HepG2 (cell line): ENCODE measurements around the gene ZNF74. TPM values are rescaled to one million over a fixed set of nuclear protein-coding genes. Genes with fewer than 3 reads are reported as not detected.

ENCODE experiments used
- ATAC-seq: fragments of 200-7000 bp; cut with Tn5 transposase; 3 replicates; pipeline ENCODE4 v1.9.1; 2020; ENCODE audit warnings: mild to moderate bottlenecking, moderate library complexity
- BruUV-seq: library from RNA; stranded (reverse); fragments of 400-500 nt; replicated peaks from 2 replicates; lab custom pipeline; 2021; lab: Mats Ljungman, UMichigan
- CTCF ChIA-PET: fragments of 300-600 bp; formaldehyde crosslinking; extraction: SDS; loops from one replicate; lab custom pipeline; 2021; ENCODE audit warnings: low total read pairs, inconsistent platforms, low intra/inter-chr PET ratio; lab: Yijun Ruan, JAX
- POLR2A ChIA-PET: fragments of 350-600 bp; sonication (Branson Sonifier 250); formaldehyde crosslinking; loops from one replicate; lab custom pipeline; 2020; ENCODE audit warnings: antibody characterized with exemption, inconsistent platforms; lab: Yijun Ruan, JAX
- DNase-seq: peaks from one replicate; pipeline ENCODE4 v3.0.0-alpha.2; 2015; ENCODE audit warnings: low spot score
- FAIRE-seq: peaks from 3 replicates; lab custom pipeline; 2011; peaks lifted over from hg19 to GRCh38; lab: Jason Lieb, UNC
- H2AFZ ChIP-seq: one replicate; pipeline ENCODE4 v1.6.1; 2011; ENCODE audit warnings: low read length, inconsistent platforms
- H3K27ac ChIP-seq: fragments of 300-600 bp; 3 replicates; pipeline ENCODE4 v1.8.0; 2011; ENCODE audit warnings: mixed run types, mild to moderate bottlenecking, mixed read lengths, low read length, inconsistent platforms; ENCODE audit not compliant: insufficient read depth; ENCODE audit errors: extremely low read length
- H3K27me3 ChIP-seq, 2 experiments: fragments of 200-600 bp in 1 of 2; 2 replicates in 1 of 2; 3 replicates in 1 of 2; pipeline versions ENCODE4 v1.6.0 to v1.8.0; 2011; ENCODE audit warnings: low read length in 2 of 2, mild to moderate bottlenecking in 2 of 2, moderate library complexity in 2 of 2, inconsistent platforms in 1 of 2; ENCODE audit not compliant: insufficient read depth in 2 of 2, control insufficient read depth in 1 of 2
- H3K36me3 ChIP-seq, 2 experiments: fragments of 200-600 bp in 1 of 2; replicated peaks in 1 of 2; 2 replicates in 1 of 2; 3 replicates in 1 of 2; pipeline versions ENCODE4 v1.5.1 to v1.8.0; 2011; ENCODE audit warnings: low read length in 2 of 2, inconsistent platforms in 1 of 2; ENCODE audit not compliant: insufficient read depth in 2 of 2, control insufficient read depth in 1 of 2
- H3K4me1 ChIP-seq: 2 replicates; pipeline ENCODE4 v1.5.1; 2012; ENCODE audit warnings: low read length, inconsistent platforms; ENCODE audit not compliant: insufficient read depth
- H3K4me2 ChIP-seq: 2 replicates; pipeline ENCODE4 v1.6.0; 2011; ENCODE audit warnings: low read depth, low read length, inconsistent platforms
- H3K4me3 ChIP-seq, 3 experiments: fragments of 200-600 bp in 1 of 3; sonication (generic), shearing (Covaris generic) in 1 of 3; replicated peaks in 1 of 3; 2 replicates each; pipeline ENCODE4 v1.5.1; 2011 to 2016; ENCODE audit warnings: low read length in 3 of 3, inconsistent platforms in 2 of 3, low read depth in 2 of 3, mild to moderate bottlenecking in 2 of 3, control low read depth in 1 of 3, mixed read lengths in 1 of 3; ENCODE audit not compliant: insufficient read depth in 1 of 3
- H3K79me2 ChIP-seq: one replicate; pipeline ENCODE4 v1.6.1; 2011; ENCODE audit warnings: low read length, inconsistent platforms; ENCODE audit not compliant: insufficient read depth
- H3K9ac ChIP-seq: 2 replicates; pipeline ENCODE4 v1.6.0; 2011; ENCODE audit warnings: mild to moderate bottlenecking, low read depth, low read length, inconsistent platforms; ENCODE audit not compliant: insufficient read depth
- H3K9me3 ChIP-seq: 2 replicates; pipeline ENCODE4 v1.5.1; 2012; ENCODE audit warnings: mild to moderate bottlenecking, low read length
- H4K20me1 ChIP-seq: 2 replicates; pipeline ENCODE4 v1.6.0; 2011; ENCODE audit warnings: inconsistent platforms, mild to moderate bottlenecking, low read length, moderate library complexity; ENCODE audit not compliant: insufficient read depth
- ARID2 ChIP-seq: sonication (generic); formaldehyde crosslinking; IDR thresholded peaks from 2 replicates; pipeline ENCODE4 v1.8.1; 2022; ENCODE audit warnings: mild to moderate bottlenecking, missing genetic modification reagents, borderline replicate concordance
- HNRNPLL ChIP-seq: fragments of 200-400 bp; formaldehyde crosslinking; IDR thresholded peaks from 2 replicates; pipeline ENCODE4 v1.6.1; 2017; ENCODE audit warnings: mild to moderate bottlenecking, low read depth, low read length; ENCODE audit not compliant: poor library complexity, severe bottlenecking
- MED8 ChIP-seq: sonication (generic); formaldehyde crosslinking; IDR thresholded peaks from 2 replicates; pipeline ENCODE4 v1.8.1; 2023; ENCODE audit warnings: mild to moderate bottlenecking, missing genetic modification reagents; ENCODE audit not compliant: insufficient replicate concordance
- RORA ChIP-seq: sonication (generic); formaldehyde crosslinking; IDR thresholded peaks from 2 replicates; pipeline ENCODE4 v1.5.0; 2020; ENCODE audit warnings: mild to moderate bottlenecking, missing genetic modification reagents, moderate library complexity
- SP5 ChIP-seq: IDR thresholded peaks from 2 replicates; pipeline ENCODE4 v1.6.1; 2016; ENCODE audit warnings: low read depth, borderline replicate concordance
- ZNF124 ChIP-seq: sonication (generic); formaldehyde crosslinking; IDR thresholded peaks from 2 replicates; pipeline ENCODE4 v1.4.0; 2020; ENCODE audit warnings: missing genetic modification reagents
- ZNF264 ChIP-seq: sonication (generic); formaldehyde crosslinking; IDR thresholded peaks from 2 replicates; pipeline ENCODE4 v1.4.0; 2020; ENCODE audit warnings: missing genetic modification reagents
- WGBS: methylation state at CpG from one replicate; pipeline ENCODE4 v1.1.6; 2017; ENCODE audit warnings: low lambda C conversion rate; 5-methylcytosine and 5-hydroxymethylcytosine counted together
- in situ Hi-C: cut with HindIII; loops from 2 replicates; pipeline ENCODE4 v1.10.0; 2017; ENCODE audit warnings: low pct_unique_long_range_greater_than_20kb; ENCODE audit not compliant: extremely low pct_ligation_motif_present
- intact Hi-C: fragments of 100-400 bp; cut with micrococcal nuclease; formaldehyde crosslinking; loops from one replicate; pipeline ENCODE4 v1.10.0; 2022; ENCODE audit not compliant: unreplicated experiment
- polyA plus RNA-seq, 8 experiments: library from polyadenylated mRNA; depleted of rRNA in 3 of 8; stranded (reverse) in 7 of 8; unstranded in 1 of 8; fragments of >200 nt; fragmentation: Illumina TruSeq in 4 of 8; extraction: Trizol in 4 of 8; gene quantifications; 2 replicates each; pipeline versions ENCODE4 v1.2.1 to v1.2.3, GENCODE V29; 2011 to 2016; ENCODE audit warnings: low read depth in 4 of 8, missing spikeins in 1 of 8, mixed read lengths in 1 of 8; ENCODE audit not compliant: insufficient read depth in 1 of 8
- total RNA-seq, 5 experiments: library from RNA; depleted of rRNA; stranded (reverse); fragments of >200 nt; fragmentation: Illumina TruSeq; extraction: Trizol; gene quantifications; 2 replicates each; pipeline ENCODE4 v1.2.3, GENCODE V29; 2016; ENCODE audit warnings: low read depth in 1 of 5
- TF ChIP-seq, protein P1 (sequence below): sonication (generic); formaldehyde crosslinking; IDR thresholded peaks from 2 replicates; pipeline ENCODE4; 2020; ENCODE audit warnings: missing genetic modification reagents, mild to moderate bottlenecking, borderline replicate concordance
- TF ChIP-seq, protein P2 (sequence below): sonication (generic); formaldehyde crosslinking; IDR thresholded peaks from 2 replicates; pipeline ENCODE4 v1.4.0; 2020; ENCODE audit warnings: missing genetic modification reagents; ENCODE audit errors: not compliant biosample characterization
- TF ChIP-seq, protein P3 (sequence below): sonication (generic); formaldehyde crosslinking; conservative IDR thresholded peaks from 2 replicates; pipeline ENCODE4 v1.4.0; 2020; ENCODE audit warnings: missing genetic modification reagents
- TF ChIP-seq, protein P4 (sequence below): sonication (generic); formaldehyde crosslinking; IDR thresholded peaks from 2 replicates; pipeline ENCODE4 v1.8.0; 2022; ENCODE audit warnings: mild to moderate bottlenecking, missing genetic modification reagents, moderate library complexity
- TF ChIP-seq, protein P5 (sequence below): IDR thresholded peaks from 2 replicates; pipeline ENCODE4 v1.6.1; 2016

The ZNF74 gene
- total and polyA plus RNA-seq, 2 of the 13 experiments (the other 11 are each of a cell fraction or from before 2014, with no cell fraction given) = 6.3 to 9.1 TPM

DNA sequence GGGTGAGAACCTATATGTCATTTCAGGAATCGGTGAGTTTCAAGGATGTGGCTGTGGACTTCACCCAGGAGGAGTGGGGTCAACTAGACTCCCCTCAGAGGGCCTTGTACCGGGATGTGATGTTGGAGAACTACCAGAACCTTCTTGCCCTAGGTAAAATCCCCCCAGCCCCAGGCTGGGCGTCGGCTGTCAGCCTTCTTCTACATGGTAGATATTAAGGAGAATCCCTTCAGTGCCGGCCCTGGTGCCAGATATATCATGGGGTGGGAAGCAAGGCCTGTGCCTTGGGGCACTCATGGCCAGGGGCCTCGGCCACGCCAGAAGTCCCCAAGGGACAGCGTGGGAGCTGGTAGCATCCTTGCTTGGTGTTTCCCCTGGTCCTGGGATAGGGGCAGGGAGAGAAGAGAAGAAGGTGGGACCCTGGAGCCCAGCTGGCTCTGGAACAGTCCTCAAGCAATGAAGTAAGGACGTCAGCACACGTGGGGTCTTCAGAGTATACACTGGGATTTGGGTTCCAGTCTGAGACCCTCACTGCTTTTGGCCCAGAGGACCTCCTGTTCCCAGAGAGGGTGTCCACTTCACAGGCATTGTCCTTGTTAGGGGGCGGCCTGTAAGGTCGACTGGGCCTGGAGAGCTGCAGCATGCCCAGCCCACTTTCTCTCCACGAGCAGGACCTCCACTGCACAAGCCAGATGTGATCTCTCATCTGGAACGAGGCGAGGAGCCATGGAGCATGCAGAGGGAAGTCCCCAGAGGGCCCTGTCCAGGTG, 6.8 kb downstream of the ZNF74 start:
- POLR2A ChIA-PET = no interaction called here
- TF ChIP-seq ZNF124 (CRISPR knock-in tag) (no peak), ARID2 (CRISPR knock-in tag) (no peak), RORA (no peak), SP5 (CRISPR knock-in tag) (no peak), MED8 (CRISPR knock-in tag) (no peak), HNRNPLL (no peak), ZNF264 (no peak)
- TF ChIP-seq, protein P1, sequence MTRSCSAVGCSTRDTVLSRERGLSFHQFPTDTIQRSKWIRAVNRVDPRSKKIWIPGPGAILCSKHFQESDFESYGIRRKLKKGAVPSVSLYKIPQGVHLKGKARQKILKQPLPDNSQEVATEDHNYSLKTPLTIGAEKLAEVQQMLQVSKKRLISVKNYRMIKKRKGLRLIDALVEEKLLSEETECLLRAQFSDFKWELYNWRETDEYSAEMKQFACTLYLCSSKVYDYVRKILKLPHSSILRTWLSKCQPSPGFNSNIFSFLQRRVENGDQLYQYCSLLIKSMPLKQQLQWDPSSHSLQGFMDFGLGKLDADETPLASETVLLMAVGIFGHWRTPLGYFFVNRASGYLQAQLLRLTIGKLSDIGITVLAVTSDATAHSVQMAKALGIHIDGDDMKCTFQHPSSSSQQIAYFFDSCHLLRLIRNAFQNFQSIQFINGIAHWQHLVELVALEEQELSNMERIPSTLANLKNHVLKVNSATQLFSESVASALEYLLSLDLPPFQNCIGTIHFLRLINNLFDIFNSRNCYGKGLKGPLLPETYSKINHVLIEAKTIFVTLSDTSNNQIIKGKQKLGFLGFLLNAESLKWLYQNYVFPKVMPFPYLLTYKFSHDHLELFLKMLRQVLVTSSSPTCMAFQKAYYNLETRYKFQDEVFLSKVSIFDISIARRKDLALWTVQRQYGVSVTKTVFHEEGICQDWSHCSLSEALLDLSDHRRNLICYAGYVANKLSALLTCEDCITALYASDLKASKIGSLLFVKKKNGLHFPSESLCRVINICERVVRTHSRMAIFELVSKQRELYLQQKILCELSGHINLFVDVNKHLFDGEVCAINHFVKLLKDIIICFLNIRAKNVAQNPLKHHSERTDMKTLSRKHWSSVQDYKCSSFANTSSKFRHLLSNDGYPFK = no peak
- TF ChIP-seq, protein P2, sequence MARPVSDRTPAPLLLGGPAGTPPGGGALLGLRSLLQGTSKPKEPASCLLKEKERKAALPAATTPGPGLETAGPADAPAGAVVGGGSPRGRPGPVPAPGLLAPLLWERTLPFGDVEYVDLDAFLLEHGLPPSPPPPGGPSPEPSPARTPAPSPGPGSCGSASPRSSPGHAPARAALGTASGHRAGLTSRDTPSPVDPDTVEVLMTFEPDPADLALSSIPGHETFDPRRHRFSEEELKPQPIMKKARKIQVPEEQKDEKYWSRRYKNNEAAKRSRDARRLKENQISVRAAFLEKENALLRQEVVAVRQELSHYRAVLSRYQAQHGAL (CRISPR knock-in tag) = no peak
- TF ChIP-seq, protein P3, sequence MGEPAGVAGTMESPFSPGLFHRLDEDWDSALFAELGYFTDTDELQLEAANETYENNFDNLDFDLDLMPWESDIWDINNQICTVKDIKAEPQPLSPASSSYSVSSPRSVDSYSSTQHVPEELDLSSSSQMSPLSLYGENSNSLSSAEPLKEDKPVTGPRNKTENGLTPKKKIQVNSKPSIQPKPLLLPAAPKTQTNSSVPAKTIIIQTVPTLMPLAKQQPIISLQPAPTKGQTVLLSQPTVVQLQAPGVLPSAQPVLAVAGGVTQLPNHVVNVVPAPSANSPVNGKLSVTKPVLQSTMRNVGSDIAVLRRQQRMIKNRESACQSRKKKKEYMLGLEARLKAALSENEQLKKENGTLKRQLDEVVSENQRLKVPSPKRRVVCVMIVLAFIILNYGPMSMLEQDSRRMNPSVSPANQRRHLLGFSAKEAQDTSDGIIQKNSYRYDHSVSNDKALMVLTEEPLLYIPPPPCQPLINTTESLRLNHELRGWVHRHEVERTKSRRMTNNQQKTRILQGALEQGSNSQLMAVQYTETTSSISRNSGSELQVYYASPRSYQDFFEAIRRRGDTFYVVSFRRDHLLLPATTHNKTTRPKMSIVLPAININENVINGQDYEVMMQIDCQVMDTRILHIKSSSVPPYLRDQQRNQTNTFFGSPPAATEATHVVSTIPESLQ (CRISPR knock-in tag) = no peak
- TF ChIP-seq, protein P4, sequence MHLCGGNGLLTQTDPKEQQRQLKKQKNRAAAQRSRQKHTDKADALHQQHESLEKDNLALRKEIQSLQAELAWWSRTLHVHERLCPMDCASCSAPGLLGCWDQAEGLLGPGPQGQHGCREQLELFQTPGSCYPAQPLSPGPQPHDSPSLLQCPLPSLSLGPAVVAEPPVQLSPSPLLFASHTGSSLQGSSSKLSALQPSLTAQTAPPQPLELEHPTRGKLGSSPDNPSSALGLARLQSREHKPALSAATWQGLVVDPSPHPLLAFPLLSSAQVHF (CRISPR knock-in tag) = no peak
- TF ChIP-seq, protein P5, sequence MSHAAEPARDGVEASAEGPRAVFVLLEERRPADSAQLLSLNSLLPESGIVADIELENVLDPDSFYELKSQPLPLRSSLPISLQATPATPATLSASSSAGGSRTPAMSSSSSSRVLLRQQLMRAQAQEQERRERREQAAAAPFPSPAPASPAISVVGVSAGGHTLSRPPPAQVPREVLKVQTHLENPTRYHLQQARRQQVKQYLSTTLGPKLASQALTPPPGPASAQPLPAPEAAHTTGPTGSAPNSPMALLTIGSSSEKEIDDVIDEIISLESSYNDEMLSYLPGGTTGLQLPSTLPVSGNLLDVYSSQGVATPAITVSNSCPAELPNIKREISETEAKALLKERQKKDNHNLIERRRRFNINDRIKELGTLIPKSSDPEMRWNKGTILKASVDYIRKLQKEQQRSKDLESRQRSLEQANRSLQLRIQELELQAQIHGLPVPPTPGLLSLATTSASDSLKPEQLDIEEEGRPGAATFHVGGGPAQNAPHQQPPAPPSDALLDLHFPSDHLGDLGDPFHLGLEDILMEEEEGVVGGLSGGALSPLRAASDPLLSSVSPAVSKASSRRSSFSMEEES (CRISPR knock-in tag) = no peak
- DNase-seq = no peak

More for the DNA sequence above, 6.8 kb downstream of the ZNF74 start:
- Histone ChIP-seq H3K27me3 (no peaks in the 10 kb centered on the region), H3K36me3 (peaks cover 7 to 23% of the 10 kb centered on the region in 2 experiments; a peak in 4 of 5 replicates), H3K9me3 (no peaks in the 10 kb centered on the region), H3K79me2 (peaks cover 2% of the 10 kb centered on the region), H3K4me1 (peaks cover 20% of the 10 kb centered on the region), H4K20me1 (no peaks in the 10 kb centered on the region), H3K27ac (no peak overlapping the region), H3K4me2 (no peak overlapping the region), H3K4me3 (no peak overlapping the region), H2AFZ (no peak overlapping the region), H3K9ac (no peak overlapping the region)
- no peak for ATAC-seq
- FAIRE-seq = no peak
- BruUV-seq = no TSS peak
- in situ Hi-C loops (no loop called here), intact Hi-C loops (no loop called here)
- WGBS = 97% methylated on average over 7 of the region's 15 CpGs
- CTCF ChIA-PET = no interaction called here
